ENCODE measurements around the gene TIGIT. TPM values are rescaled to one million over a fixed set of nuclear protein-coding genes. Genes with fewer than 3 reads are reported as not detected.
A peak's percentile ranks its signal among the peaks of the same experiment; 100 is the strongest.
"Not testable (repeated sequence)": the region's sequence is repeated elsewhere in the genome, so short reads cannot be mapped to it uniquely, and the experiment has no call there.

The TIGIT gene
- polyA plus RNA-seq = 10 to 100 TPM; 58.7 to 89.9 (median 87.3) TPM

DNA sequence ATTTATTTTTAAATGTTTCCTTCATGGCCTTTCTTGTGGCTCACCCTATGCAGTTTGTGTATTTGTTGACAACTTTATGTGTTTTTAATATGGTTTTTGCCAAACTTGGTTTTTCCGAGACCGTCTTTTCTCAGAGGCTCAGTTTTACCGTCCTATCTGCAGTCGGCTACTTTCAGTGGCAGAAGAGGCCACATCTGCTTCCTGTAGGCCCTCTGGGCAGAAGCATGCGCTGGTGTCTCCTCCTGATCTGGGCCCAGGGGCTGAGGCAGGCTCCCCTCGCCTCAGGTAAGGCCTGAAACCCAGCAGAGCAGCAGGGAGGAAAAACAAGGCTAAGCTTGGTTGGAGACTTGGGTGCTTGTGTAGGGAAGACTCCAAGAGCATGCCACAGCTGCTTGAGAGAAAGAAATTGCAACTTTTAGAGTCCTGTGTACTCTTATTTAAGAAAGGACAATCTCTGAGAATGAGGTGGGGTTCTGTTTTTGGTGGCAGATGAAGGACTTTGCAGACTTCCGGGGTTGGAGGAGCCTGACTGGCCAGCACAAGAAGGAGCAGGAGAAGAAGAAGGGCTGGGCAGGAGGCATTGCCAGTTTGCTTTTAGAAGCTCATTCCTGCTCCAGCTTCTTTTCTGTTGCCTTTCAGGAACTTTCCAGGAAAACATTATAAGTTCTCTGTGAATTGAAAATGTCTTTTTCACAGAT lies at the start of gene TIGIT:
TSS of gene TIGIT (plus strand) at position 191 of the 698 bp plus-strand sequence. CDS start at position 225, 34 bp downstream.
- no peaks in the 10 kb centered on the region for H3K9me3 Mint-ChIP-seq
- DNase-seq = peak in 1 of 3 donors; percentile 39
- H3K4me3 Mint-ChIP-seq = peak within 1 kb of the TSS; percentile 75 to 93 (median 84)
- peaks cover 91 to 92% of the 10 kb centered on the region in 2 donors for H3K4me1 Mint-ChIP-seq
- peak within 1 kb of the TSS; percentile 86 to 99 (median 96) for H3K27ac Mint-ChIP-seq
- H3K36me3 Mint-ChIP-seq = peaks cover 0 to 14% (median 11%) of the 10 kb centered on the region in 3 donors
- peaks cover 10 to 20% (median 11%) of the 10 kb centered on the region in 3 donors for H3K27me3 Mint-ChIP-seq (ENCODE audit: low read depth in 3 of 3)

DNA sequence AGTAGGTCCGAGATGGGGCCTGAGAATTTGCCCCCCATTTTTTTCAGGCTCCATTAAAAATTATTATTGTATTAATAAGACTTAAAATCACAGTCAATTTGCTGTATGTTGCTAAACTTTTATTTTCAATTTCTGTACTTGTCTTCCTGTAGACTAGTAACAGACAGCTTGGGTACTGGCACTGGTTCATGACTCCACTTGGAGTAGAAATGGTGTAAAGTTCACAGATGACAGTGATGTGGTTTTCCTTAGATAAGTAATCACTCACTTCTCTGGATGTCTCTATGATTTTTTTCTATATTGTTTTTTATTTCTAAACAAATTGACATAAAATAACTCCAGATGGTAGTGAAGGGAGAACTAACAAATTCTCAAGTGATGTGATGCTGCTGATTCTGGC lies 40.9 kb upstream of the TIGIT start:
- no peak overlapping the region for H3K4me3 Mint-ChIP-seq
- H3K9me3 Mint-ChIP-seq = peaks cover 0 to 2% (median 0%) of the 10 kb centered on the region in 6 donors
- peaks cover 3 to 8% (median 6%) of the 10 kb centered on the region in 3 donors for H3K36me3 Mint-ChIP-seq
- H3K4me1 Mint-ChIP-seq = peaks cover 20 to 29% of the 10 kb centered on the region in 2 donors
- no peak for DNase-seq
- H3K27me3 Mint-ChIP-seq (ENCODE audit: low read depth in 3 of 3) = no peaks in the 10 kb centered on the region
- H3K27ac Mint-ChIP-seq = peak overlapping the region; percentile 1 to 76 (median 47)

DNA sequence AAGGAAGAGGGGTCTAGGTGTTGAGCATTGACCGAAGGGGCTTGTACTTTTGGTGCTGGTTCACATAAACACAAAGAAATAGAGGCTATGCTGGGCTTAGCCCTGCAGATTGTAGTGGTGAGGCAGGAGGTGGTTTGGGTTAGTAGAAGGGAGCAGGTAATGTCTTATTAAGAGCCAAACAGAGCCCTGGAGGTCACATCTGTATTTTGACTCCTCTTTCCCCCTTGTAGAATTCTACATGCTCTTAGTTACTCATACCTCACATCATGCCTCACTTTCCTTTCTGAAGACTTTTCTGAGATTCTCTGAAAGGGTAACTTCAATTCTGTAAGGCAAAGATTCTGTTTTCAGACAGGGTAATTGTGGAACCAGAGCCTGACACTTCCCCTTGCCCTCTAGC lies 40.3 kb upstream of the TIGIT start:
- Mint-ChIP-seq H3K27me3 (ENCODE audit: low read depth in 3 of 3) (no peaks in the 10 kb centered on the region), H3K4me1 (peaks cover 17 to 29% of the 10 kb centered on the region in 2 donors), H3K9me3 (peaks cover 0 to 2% (median 0%) of the 10 kb centered on the region in 6 donors), H3K27ac (peak overlapping the region; percentile 26 to 76 (median 47)), H3K36me3 (peaks cover 3 to 8% (median 6%) of the 10 kb centered on the region in 3 donors), H3K4me3 (no peak overlapping the region)
- no peak for DNase-seq

DNA sequence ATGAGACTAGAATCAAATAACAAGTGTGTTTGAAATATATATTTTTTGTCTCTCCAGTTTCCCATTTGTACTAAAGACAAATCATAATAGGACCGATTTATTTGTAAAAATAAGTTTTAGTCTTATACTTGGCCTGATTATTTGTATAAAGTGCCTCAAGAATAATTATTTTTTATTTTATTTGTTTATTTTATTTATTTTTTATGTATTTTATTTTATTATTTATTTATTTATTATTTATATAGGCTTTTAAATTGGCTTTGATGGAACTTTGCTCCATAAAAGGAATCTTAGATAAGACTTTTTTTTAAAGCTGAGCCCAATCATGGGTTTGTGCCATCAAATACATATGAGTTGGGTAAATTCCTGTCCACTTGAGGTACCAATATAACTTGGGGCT lies 34.3 kb upstream of the TIGIT start:
- Mint-ChIP-seq H3K4me3 (no peak overlapping the region), H3K9me3 (peaks cover 0 to 7% (median 0%) of the 10 kb centered on the region in 6 donors), H3K36me3 (peaks cover 0 to 6% (median 0%) of the 10 kb centered on the region in 3 donors), H3K4me1 (peaks cover 5 to 13% of the 10 kb centered on the region in 2 donors), H3K27ac (no peak overlapping the region), H3K27me3 (ENCODE audit: low read depth in 3 of 3) (peaks cover 0 to 4% (median 0%) of the 10 kb centered on the region in 3 donors)
- DNase-seq = no peak

DNA sequence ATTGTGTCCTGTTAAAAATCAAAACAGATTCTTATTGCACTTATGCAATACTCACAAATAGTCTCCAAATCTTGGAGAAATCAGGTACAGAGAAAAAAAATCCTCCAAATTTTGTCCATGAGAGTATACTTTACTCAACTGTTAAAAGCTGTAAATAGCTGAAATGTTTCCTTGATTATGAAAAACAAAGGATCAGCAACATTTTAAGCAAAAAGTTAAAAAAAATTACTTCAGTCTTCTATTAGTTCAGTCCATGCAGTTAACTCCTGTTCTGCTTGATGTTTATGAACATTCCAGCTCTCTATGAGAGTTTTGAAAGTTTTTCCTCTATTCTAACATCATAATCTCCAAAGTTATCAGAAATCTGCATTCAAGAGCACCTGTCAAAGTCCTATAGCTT lies 33.7 kb upstream of the TIGIT start:
- no peak overlapping the region for H3K4me3 Mint-ChIP-seq
- no peak for DNase-seq
- H3K27ac Mint-ChIP-seq = no peak overlapping the region
- peaks cover 0 to 6% (median 0%) of the 10 kb centered on the region in 3 donors for H3K36me3 Mint-ChIP-seq
- H3K27me3 Mint-ChIP-seq (ENCODE audit: low read depth in 3 of 3) = peaks cover 0 to 4% (median 0%) of the 10 kb centered on the region in 3 donors
- H3K9me3 Mint-ChIP-seq = peaks cover 0 to 7% (median 0%) of the 10 kb centered on the region in 6 donors
- H3K4me1 Mint-ChIP-seq = peaks cover 3 to 8% of the 10 kb centered on the region in 2 donors

DNA sequence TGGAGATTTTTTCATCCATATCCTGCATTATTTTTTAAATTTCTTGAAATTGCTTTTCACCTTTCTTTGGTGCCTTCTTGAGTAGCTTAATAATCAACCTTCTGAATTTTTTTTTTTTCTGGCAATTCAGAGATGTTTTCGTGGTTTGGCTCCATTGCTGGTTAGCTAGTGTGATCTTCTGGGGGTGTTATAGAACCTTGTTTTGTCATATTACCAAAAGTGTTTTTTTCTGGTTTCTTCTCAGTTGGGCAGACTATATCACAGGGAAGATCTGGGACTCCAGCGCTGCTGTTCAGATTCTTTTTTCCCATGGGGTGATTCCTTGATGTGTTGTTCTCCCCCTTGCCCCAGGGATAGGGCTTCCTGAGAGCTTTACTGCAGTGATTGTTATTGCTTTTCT lies 23.8 kb upstream of the TIGIT start:
- H3K27ac Mint-ChIP-seq = peak overlapping the region; percentile 54 to 87 (median 74)
- H3K4me3 Mint-ChIP-seq = peak overlapping the region; percentile 6 to 49 (median 33)
- peaks cover 35 to 46% of the 10 kb centered on the region in 2 donors for H3K4me1 Mint-ChIP-seq
- H3K9me3 Mint-ChIP-seq = peaks cover 20 to 35% (median 27%) of the 10 kb centered on the region in 6 donors
- DNase-seq = peak; percentile 38 to 55 (median 40)
- H3K36me3 Mint-ChIP-seq = peaks cover 17 to 44% (median 27%) of the 10 kb centered on the region in 3 donors
- peaks cover 0 to 4% (median 1%) of the 10 kb centered on the region in 3 donors for H3K27me3 Mint-ChIP-seq (ENCODE audit: low read depth in 3 of 3)

DNA sequence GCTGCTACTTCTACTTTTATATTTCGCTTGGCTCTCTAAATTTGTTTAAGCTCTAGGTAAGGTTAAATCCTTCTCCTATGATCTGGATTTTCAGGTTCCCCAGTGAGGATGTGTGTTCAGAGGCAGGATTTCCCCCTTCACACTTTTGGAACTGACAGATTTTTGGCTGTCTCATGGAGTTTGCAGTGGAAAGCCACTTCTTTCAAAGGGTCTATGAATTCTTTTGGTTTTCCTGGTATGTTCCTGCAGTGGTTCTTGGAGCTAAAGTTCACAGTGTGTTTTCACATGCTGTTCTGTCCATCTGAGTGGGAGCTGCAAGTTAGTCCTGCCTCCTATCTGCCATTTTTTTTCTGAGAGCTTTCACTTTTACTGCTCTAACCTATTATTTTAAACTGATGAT lies 21.6 kb upstream of the TIGIT start:
- no peak for DNase-seq
- peaks cover 0 to 6% (median 1%) of the 10 kb centered on the region in 3 donors for H3K27me3 Mint-ChIP-seq (ENCODE audit: low read depth in 3 of 3)
- H3K4me1 Mint-ChIP-seq = peaks cover 44 to 58% of the 10 kb centered on the region in 2 donors
- peaks cover 17 to 47% (median 27%) of the 10 kb centered on the region in 3 donors for H3K36me3 Mint-ChIP-seq
- H3K9me3 Mint-ChIP-seq = peaks cover 23 to 35% (median 27%) of the 10 kb centered on the region in 6 donors
- H3K27ac Mint-ChIP-seq = peak overlapping the region in 2 of 6 donors; percentile 60 to 73
- no peak overlapping the region for H3K4me3 Mint-ChIP-seq

DNA sequence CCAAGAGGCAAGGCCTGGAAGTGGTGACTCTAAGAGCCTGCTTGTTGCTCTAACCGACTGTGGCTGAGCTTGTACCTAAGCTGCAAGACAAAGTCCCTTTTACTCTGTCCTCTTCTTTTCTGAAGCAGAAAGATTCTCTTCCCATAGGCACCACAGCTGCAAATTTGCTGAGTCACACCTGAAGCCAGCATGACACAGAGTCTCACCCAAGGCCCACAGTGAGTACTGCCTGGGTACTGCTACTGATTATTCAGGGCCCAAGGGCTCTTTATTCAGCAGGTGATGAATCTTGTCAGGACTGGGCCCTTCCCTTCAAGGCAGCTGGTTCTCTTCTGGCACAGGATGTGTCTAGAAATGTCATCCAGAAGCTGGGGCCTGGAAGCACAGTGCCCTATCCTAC lies 18.9 kb upstream of the TIGIT start:
- no peak overlapping the region for H3K4me3 Mint-ChIP-seq
- no peak for DNase-seq
- H3K4me1 Mint-ChIP-seq = peaks cover 40 to 52% of the 10 kb centered on the region in 2 donors
- H3K36me3 Mint-ChIP-seq = peaks cover 8 to 29% (median 9%) of the 10 kb centered on the region in 3 donors
- H3K27ac Mint-ChIP-seq = peak overlapping the region in 2 of 6 donors; percentile 67 to 69
- peaks cover 0 to 3% (median 0%) of the 10 kb centered on the region in 3 donors for H3K27me3 Mint-ChIP-seq (ENCODE audit: low read depth in 3 of 3)
- peaks cover 5 to 21% (median 9%) of the 10 kb centered on the region in 6 donors for H3K9me3 Mint-ChIP-seq

DNA sequence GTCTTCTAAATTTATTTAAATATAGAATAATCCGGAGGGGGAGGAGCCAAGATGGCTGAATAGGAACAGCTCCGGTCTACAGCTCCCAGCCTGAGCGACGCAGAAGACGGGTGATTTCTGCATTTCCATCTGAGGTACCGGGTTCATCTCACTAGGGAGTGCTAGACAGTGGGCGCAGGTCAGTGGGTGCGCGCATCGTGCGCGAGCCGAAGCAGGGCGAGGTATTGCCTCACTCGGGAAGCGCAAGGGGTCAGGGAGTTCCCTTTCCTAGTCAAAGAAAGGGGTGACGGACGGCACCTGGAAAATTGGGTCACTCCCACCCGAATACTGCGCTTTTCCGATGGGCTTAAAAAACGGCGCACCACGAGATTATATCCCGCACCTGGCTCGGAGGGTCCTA lies 17.0 kb upstream of the TIGIT start:
- peaks cover 4 to 18% (median 6%) of the 10 kb centered on the region in 3 donors for H3K36me3 Mint-ChIP-seq
- not testable (repeated sequence) for H3K4me3 Mint-ChIP-seq; DNase-seq; H3K27me3 Mint-ChIP-seq (ENCODE audit: low read depth in 3 of 3); H3K27ac Mint-ChIP-seq
- H3K4me1 Mint-ChIP-seq = peaks cover 26 to 36% of the 10 kb centered on the region in 2 donors
- H3K9me3 Mint-ChIP-seq = peaks cover 0 to 12% (median under 1%) of the 10 kb centered on the region in 6 donors

DNA sequence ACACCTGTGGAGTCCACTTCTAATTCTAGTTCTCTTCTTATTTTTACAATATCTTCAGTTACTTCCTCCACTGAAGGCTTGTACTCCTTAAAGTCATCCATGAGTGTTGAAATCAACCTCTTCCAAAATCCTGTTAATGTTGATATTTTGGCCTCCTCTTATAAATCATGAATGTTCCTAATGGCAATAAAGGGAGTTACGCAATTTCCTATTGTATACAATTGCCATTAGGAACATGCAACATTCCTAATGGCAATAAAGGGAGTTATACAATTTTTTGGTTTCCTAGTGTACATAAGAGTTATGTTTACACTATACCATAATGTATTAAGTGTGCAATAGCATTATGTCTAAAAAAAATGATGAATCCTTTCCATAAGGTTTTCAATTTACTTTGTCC lies 9.2 kb upstream of the TIGIT start:
- Mint-ChIP-seq H3K27ac (peak overlapping the region; percentile 71 to 99 (median 96)), H3K36me3 (peaks cover 0 to 5% (median 4%) of the 10 kb centered on the region in 3 donors), H3K27me3 (ENCODE audit: low read depth in 3 of 3) (no peaks in the 10 kb centered on the region), H3K4me3 (peak overlapping the region in 1 of 5 donors; percentile 89), H3K9me3 (peaks cover 0 to 2% (median 0%) of the 10 kb centered on the region in 6 donors), H3K4me1 (peaks cover 25 to 35% of the 10 kb centered on the region in 2 donors)
- DNase-seq = no peak

DNA sequence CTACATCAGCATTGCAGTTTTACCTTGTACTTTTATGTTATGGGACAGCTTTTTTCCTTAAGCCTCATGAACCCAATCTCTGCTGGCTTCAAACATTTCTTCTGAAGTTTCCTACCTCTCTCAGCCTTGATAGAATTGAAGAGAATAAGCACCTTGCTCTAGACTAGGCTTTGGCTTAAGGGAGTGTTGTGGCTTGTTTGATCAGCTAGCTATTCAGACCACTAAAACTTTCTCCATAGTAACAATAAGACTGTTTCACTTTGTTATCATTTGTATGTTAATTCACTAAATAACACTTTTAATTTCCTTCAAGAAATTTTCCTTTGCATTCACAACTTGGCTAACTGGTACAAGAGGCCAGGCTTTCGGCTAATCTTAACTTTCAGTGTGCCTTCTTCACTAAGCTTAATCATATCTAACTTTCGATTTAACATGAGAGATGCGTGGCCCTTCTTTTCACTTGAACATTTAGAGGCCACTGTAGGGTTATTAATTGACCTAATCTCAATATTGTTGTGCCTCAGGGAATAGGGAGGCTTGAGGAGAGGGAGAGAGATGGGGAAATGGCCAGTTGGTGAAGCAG lies 8.1 kb upstream of the TIGIT start:
- H3K4me3 Mint-ChIP-seq = peak overlapping the region; percentile 33 to 89 (median 78)
- DNase-seq = peak in 1 of 3 donors; percentile 38
- H3K36me3 Mint-ChIP-seq = peaks cover 0 to 5% (median 4%) of the 10 kb centered on the region in 3 donors
- peak overlapping the region; percentile 83 to 99 (median 96) for H3K27ac Mint-ChIP-seq
- peaks cover 33 to 43% of the 10 kb centered on the region in 2 donors for H3K4me1 Mint-ChIP-seq
- peaks cover under 1 to 8% (median 2%) of the 10 kb centered on the region in 3 donors for H3K27me3 Mint-ChIP-seq (ENCODE audit: low read depth in 3 of 3)
- H3K9me3 Mint-ChIP-seq = peaks cover 0 to 2% (median 0%) of the 10 kb centered on the region in 6 donors

DNA sequence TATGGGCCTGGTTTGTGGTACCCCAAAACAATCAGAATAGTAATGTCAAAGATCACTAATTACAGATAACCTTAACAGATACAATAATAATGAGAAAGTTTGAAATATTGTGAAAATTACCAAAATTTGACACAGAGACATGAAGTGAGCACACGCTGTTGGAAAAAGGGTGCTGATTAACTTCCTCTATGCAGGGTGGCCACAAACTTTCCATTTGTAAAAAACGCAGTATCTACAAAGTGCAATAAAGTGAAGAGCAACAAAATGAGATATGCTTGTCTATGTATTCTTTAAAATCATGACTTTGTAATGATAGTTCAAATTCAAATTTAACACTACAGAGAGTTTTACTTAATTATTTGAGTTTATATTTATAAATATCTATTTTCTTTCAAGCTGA lies 7.6 kb upstream of the TIGIT start:
- Mint-ChIP-seq H3K36me3 (peaks cover 0 to 5% (median 4%) of the 10 kb centered on the region in 3 donors), H3K27me3 (ENCODE audit: low read depth in 3 of 3) (peaks cover 5 to 14% (median 7%) of the 10 kb centered on the region in 3 donors), H3K4me1 (peaks cover 39 to 48% of the 10 kb centered on the region in 2 donors), H3K27ac (peak overlapping the region; percentile 83 to 99 (median 96)), H3K9me3 (peaks cover 0 to 2% (median 0%) of the 10 kb centered on the region in 6 donors), H3K4me3 (peak overlapping the region; percentile 33 to 89 (median 78))
- peak in 1 of 3 donors; percentile 28 for DNase-seq

Measured in immature natural killer cell (primary cell).